Eye (tissue), 1 donor: ENCODE measurements around the gene IGFBP3.
"Not testable (repeated sequence)": the region's sequence is repeated elsewhere in the genome, so short reads cannot be mapped to it uniquely, and the experiment has no call there.

Source experiments
- DNase-seq: peaks from one replicate; pipeline ENCODE4 v3.0.0-alpha.2; 2015

IGFBP3 gene

DNA sequence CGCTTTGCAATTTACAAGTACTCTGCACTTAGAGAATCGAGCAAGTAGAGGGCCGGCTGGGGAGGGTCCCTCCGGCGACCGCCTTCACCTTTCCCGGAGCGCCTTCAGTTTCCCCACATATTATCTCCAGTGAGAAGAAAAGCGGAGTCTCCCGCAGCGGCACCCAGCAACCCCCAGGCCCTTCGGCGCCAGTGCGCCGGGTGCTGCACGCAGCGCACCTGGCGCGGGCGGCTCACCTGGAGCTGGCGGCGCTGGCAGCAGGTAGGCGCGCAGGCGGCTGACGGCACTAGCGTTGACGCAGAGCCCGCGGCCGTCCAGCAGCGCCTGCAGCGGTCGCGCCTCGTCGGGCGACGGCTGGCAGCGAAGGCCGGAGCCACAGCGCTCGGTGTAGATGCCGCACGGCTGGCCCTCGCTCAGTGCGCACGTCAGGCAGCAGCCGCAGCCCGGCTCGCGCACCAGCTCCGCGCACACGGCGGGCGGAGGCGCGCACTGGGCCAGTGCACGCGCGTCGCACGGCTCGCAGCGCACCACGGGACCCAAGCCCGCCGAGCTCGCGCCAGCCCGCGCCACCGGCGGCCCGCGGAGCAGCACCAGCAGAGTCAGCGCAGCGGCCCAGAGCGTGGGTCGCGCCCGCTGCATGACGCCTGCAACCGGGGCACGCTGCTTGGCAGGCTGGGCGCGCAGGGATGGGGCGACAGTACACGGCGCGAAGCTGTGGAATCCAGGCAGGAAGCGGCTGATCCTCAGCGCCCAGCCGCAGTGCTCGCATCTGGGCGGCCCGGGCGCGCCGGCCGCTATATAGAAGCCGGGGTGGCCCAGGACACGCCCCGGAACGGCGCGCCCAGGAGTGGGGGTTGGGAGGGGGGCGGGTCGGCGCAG lies at the start of gene IGFBP3:
TSS of gene IGFBP3 (minus strand) at position 771 of the 879 bp plus-strand sequence. CDS start at position 639, 132 bp downstream.
- DNase-seq = peak; percentile 90

GRCh38 chr7:45970454-45970853 lies 49.4 kb upstream of the IGFBP3 start:
- no peak for DNase-seq

- DNase-seq = no peak
Measured at GRCh38 chr7:45969940-45970339, 48.9 kb upstream of the IGFBP3 start.

DNA sequence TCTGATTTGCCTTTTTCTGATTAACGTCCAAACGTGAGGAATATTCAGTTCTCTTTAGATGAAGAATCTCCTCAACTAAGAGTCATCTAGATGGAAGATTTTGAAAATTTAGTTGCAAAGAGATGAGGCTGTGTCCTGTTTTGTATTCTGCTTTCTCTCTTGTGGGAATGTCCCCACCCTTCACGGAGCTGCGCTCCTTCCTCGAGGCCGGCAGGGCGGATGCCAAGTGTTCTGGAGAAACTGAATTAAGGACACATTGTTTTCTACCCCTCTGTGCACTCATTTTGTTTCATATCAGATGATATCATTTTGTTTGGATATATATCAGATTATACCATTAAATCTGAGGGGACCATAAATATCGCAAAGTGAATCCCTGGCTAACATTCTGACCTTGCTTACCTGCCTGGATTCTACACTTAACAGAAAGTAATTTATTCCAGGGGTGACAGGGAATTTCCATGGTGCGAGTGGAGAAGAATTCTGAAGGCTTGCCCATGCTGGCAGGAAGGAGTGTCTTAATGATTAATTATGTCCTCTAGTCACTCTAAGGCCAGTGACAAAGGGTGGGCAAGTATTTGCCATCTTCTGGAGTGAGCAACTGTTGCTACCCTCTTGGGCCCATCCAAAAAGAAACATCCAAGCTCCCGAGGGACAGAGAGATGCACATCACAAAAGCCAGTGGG lies 47.9 kb upstream of the IGFBP3 start:
- no peak for DNase-seq

DNA sequence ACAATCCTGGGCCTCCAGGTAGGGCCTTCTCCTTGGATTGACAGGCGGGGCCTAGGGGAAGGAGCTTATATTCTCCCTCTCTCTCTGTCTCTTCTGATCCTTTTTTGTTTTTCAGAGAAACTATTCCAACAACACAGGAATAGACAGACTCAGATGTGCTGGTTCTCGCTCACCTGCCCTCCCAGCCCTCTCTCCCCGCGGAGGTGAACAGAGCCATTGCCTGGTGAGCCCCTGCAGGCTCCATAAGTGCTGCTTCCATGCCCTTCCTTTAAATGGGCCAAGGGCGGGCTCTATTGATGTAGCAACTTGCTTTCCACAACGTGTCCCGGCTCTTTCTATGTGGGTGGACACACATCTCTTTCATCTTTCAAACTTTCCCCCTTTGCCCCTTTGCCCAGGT lies 47.2 kb upstream of the IGFBP3 start:
- no peak for DNase-seq

DNA sequence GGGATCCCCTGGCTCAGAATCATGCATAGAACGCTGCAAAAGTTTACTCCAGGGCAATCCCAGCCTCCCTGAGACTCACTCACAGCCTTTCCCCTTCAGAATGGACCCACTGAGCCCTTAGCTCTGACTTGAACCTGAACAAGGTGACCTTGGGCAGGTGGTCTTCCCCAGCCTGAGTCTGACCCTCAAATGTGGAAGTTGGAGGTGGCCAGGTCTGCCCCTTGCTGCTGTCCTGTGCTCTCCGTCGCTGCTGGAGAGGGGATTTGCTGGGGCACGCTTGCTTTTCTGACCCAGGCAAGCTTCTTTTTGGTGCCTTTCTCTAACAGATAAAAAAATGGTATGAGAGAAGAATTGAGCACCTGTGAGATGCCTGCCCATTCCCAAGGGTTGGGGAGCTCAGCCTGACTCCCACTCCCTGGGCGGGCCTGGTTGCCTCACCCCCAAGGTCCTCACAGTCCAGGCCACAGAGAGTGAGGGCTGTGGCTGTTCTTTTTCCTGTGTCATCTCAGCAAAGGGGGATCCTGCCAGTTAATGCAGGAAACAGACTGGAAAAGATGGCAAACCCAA lies 46.6 kb upstream of the IGFBP3 start:
- DNase-seq = no peak

DNA sequence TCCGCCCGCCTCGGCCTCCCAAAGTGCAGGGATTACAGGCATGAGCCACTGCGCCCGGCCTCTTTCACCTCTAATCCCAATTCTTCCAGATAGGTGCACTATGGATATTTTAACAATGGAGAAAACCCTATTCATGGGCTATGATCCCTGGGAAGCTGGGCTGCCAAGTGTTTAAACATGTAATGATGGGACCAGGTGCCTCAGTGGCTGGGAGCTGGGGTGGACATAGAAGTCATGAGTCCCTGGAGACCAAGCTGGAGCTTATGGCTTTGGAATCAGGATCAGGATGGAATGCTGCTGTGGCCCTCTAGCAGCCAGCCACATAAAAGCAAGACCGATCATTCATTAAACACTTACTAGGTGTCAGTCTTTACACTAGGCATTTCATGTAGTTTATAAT lies 41.8 kb upstream of the IGFBP3 start:
- no peak for DNase-seq

GRCh38 chr7:45957721-45958120 lies 36.6 kb upstream of the IGFBP3 start:
- DNase-seq = no peak

GRCh38 chr7:45955286-45955685 lies 34.2 kb upstream of the IGFBP3 start:
- DNase-seq = no peak

GRCh38 chr7:45953055-45953454 lies 32.0 kb upstream of the IGFBP3 start:
- DNase-seq = not testable (repeated sequence)

DNA sequence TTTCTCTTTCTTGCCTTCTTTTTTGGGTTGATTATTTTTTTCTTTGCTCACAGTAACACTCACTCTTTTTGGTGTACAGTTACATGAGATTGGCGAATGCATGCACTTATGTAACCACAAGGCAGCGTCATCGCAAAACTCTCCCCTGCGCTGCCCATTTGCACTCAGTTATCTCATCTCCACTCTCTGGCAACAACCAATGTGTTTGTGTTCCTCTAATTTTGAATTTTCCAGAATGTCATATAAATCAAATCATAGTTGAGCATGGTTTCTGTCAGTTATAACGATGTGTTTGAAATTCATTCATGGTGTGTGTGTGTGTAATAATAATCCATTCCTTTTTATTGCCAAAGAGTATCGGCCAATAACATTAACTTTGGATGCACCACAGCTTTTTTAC lies 23.0 kb upstream of the IGFBP3 start:
- DNase-seq = peak; percentile 1

GRCh38 chr7:45940939-45941338 lies 19.9 kb upstream of the IGFBP3 start:
- DNase-seq = no peak

DNA sequence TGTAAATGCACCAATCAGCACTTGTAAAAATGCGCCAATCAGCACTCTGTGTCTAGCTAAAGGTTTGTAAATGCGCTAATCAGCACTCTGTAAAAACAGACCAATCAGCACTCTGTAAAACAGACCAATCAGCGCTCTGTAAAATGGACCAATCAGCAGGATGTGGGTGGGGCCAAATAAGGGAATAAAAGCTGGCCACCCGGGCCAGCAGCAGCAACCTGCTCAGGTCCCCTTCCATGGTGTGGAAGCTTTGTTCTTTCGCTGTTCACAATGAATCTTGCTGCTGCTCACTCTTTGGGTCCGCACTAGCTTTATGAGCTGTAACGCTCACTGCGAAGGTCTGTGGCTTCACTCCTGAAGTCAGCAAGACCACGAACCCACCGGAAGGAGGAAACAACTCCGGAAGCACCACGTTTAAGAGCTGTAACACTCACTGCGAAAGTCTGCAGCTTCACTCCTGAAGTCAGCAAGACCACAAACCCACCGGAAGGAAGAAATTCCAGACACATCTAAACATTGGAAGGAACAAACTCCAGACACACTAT lies 19.2 kb upstream of the IGFBP3 start:
- DNase-seq = not testable (repeated sequence)

GRCh38 chr7:45939574-45939973 lies 18.5 kb upstream of the IGFBP3 start:
- no peak for DNase-seq

- no peak for DNase-seq
Measured at GRCh38 chr7:45938626-45939302, 17.7 kb upstream of the IGFBP3 start.

DNA sequence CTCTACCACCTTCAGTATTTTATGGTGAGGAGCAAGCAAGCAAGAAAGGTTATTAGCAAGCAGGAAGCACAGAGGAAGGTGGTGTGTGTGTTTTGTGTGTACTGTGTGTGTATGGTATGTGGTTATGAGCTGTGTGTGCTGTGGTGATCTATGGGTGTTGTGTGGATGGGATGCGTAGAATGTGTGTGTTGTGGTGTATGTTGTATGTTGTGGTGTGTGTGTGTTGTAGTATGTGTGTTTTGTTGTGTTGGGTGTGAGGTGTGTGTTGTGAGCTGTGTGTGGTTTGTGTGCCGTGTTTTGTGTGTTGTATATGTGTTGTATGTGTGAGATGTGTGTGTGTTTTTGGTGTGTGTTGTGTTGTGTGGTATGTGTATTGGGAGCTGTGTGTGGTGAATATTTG lies 16.8 kb upstream of the IGFBP3 start:
- DNase-seq = no peak

DNA sequence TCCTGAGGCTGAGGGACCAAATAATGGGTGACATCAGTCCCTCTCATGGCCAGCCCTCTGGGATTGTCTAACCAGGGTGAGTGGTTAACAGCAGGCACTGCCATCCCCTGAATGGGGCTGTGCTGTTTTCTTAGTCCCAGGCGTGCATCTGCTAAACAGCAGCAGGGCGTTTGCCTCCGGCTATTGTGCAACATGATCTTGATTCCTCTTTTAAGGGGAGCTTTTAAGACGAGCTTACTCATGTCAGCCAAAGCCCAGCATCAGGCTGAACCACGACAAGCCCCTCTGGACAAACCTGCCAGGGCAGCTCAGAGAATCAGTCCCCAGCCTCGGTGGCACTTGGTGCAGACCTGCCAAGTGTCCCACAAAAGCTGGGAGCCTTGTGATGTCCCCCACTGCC lies 16.2 kb upstream of the IGFBP3 start:
- DNase-seq = no peak

GRCh38 chr7:45930967-45931366 lies 9.9 kb upstream of the IGFBP3 start:
- DNase-seq = no peak

GRCh38 chr7:45927721-45928120 lies 6.6 kb upstream of the IGFBP3 start:
- no peak for DNase-seq

GRCh38 chr7:45924283-45924682 lies 3.2 kb upstream of the IGFBP3 start:
- no peak for DNase-seq

GRCh38 chr7:45923818-45924217 lies 2.7 kb upstream of the IGFBP3 start:
- DNase-seq = no peak

DNA sequence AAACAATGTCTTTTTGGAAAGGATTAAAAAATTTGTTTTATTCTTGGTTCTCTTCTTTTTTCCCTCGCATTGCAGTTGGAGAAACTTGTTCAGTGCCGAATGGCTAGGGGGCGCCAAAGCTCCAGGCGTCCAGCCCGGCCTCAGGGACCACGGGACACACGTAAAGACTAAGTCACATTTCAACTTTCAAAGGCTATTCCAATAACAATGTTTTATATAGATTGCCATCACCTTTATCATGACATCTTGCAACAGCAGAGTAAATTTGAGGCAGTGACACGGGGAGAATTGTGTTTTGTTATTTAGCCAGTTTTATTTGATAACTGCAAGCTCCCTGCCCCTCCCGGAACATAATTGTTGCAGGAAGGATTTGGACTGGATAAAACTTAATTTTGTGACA lies 2.2 kb upstream of the IGFBP3 start:
- peak; percentile 92 for DNase-seq

DNA sequence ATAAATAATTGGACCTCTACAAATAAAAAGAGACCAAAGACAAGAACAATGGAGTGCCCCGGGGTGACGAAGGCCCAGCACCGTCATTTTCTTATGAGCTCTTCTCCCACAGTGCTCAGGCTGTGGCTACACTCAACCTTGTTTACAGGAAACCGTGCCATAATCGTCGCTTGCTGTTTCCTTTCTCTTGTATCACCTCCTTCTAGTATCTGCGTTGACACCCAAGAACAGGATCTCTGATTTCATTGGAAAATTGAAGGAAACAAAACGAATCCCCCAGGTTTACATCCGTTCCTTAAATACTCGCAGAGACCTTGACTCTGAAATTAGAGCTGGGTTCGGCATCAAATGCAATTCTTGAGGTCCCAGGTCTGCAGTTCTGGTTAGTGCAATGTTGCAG lies 1.7 kb upstream of the IGFBP3 start:
- no peak for DNase-seq
